ENCODE data around the gene VPS39.
"Not testable (repeated sequence)": the region's sequence is repeated elsewhere in the genome, so short reads cannot be mapped to it uniquely, and the experiment has no call there.

The VPS39 gene, protein sequence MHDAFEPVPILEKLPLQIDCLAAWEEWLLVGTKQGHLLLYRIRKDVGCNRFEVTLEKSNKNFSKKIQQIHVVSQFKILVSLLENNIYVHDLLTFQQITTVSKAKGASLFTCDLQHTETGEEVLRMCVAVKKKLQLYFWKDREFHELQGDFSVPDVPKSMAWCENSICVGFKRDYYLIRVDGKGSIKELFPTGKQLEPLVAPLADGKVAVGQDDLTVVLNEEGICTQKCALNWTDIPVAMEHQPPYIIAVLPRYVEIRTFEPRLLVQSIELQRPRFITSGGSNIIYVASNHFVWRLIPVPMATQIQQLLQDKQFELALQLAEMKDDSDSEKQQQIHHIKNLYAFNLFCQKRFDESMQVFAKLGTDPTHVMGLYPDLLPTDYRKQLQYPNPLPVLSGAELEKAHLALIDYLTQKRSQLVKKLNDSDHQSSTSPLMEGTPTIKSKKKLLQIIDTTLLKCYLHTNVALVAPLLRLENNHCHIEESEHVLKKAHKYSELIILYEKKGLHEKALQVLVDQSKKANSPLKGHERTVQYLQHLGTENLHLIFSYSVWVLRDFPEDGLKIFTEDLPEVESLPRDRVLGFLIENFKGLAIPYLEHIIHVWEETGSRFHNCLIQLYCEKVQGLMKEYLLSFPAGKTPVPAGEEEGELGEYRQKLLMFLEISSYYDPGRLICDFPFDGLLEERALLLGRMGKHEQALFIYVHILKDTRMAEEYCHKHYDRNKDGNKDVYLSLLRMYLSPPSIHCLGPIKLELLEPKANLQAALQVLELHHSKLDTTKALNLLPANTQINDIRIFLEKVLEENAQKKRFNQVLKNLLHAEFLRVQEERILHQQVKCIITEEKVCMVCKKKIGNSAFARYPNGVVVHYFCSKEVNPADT

DNA sequence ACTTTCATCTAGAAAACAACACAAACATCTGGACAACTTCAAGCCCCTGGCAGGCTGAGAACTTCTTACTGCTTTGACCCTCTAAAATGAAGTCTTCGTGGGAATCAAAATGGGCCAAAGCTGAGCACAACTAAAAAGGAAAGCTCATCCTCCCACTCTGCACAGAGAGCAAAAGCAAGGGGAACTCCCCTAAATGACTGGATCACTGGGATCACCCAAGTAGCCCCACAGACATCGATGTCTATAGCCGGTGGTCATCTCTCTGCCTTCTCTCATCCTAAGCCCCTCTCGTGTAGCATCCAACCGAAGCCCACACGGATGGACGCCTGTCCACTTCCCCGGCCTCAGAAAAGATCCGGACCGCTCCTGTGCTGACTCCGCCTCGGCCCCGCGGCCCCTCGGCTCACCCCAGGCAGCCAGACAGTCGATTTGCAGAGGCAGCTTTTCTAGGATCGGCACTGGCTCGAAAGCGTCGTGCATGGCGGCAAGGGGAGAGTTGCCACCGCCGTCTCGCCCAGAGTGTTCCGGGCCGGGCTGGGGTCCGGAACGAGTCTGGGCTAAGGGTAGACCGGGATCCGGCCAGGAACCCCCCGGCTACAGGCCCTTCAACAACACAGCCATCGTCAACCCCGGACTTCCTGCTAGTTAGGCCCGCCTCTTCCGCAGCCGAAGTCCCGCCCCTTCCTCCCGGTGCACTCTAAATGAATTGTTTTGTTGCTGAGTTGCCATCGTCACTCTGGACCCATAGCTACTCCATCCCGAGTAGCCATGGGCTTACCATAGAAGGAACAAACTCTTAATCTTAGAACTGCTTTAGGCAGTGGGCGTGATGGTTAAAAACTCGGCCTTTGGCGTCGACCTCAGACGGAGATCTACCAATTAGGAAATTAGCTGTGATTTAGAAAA, at the start of gene VPS39:
Gene VPS39 (minus strand): TSS at position 631 of the 906 bp plus-strand sequence. CDS start 151 bp downstream, at position 480.
- peak; percentile 93 for DNase-seq (ENCODE audit: low spot score)

GRCh38 chr15:42253300-42253699, 45.2 kb upstream of the VPS39 start:
- DNase-seq (ENCODE audit: low spot score): no peak

GRCh38 chr15:42240823-42241222, 32.7 kb upstream of the VPS39 start:
- no peak for DNase-seq (ENCODE audit: low spot score)

GRCh38 chr15:42239528-42240182, 31.6 kb upstream of the VPS39 start:
- no peak for DNase-seq (ENCODE audit: low spot score)

- DNase-seq (ENCODE audit: low spot score): no peak
Observed at GRCh38 chr15:42233107-42233506, 25.0 kb upstream of the VPS39 start.

GRCh38 chr15:42232606-42233005, 24.5 kb upstream of the VPS39 start:
- DNase-seq (ENCODE audit: low spot score): no peak

- no peak for DNase-seq (ENCODE audit: low spot score)
Observed at GRCh38 chr15:42231088-42231487, 23.0 kb upstream of the VPS39 start.

DNA sequence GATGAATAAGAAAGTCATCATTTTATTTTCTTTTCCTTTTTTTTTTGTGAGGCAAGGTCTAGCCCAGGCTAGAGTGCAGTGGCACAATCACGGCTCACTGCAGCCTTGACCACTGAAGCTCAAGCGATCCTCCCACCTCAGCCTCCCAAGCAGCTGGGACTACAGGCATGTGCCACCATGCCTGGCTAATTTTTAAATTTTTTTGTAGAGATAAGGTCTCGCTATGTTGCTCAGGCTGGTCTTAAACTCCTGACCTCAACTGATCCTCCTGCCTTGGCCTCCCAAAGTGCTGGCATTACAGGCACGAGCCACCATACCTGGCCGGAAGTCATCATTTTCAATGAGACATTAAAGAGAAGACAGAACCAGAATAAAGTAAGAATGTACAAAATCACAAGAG, 20.9 kb upstream of the VPS39 start:
- not testable (repeated sequence) for DNase-seq (ENCODE audit: low spot score)

DNA sequence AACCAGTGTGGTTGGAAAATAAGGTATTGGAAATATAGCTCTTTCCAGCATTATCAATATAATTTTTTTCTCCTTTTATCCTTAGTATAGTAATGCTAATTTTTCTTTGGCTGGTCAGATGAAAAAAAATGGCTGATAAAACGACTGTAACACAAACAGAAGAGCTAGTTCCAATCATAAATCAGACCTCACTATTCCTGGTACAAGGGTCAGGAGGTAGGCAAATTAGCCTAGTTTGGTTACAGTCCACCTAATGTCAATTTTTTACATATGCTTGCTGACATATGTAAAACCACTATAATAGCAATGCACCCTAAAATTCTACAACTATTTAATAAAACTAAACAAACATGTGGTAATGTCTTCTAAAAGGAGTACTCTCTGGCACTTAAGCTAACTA, 19.9 kb upstream of the VPS39 start:
- DNase-seq (ENCODE audit: low spot score): no peak

DNA sequence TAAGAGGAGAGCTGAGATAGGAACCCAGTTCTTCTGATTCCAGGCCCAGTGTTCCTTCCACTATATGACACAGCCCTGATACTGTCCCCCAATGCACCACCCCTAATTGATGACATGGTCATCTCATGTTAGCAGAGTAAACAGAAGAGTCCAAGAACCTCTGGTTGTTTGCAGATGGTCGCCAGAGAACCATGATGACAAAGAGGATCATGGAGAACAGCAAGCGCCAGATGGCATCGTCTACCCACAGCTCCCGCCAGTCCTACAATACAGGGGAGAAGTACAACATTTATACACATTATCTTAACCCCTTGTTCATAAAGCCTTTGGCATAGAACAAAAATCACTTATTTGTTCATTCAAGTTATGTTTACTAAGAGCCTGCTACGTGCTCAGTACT, 18.5 kb upstream of the VPS39 start:
- DNase-seq (ENCODE audit: low spot score): no peak

DNA sequence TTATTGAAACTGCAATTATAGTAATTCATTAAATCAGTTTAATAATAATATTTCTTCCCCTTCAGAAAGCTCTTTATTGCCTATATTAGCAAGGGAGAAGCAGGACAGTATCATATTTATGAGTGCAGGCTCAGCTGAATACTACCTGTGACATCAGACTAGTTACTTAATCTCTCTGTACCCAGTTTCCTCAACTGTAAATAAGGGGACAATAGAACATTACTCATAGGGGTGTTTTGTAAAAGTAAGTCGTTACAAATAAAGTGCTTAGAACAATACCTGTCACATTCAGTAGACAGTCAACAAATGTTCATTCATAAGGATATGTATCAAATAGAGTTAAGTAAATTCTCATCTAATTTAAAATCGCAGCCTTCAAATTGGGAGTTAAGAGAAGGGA, 12.1 kb upstream of the VPS39 start:
- DNase-seq (ENCODE audit: low spot score): no peak

DNA sequence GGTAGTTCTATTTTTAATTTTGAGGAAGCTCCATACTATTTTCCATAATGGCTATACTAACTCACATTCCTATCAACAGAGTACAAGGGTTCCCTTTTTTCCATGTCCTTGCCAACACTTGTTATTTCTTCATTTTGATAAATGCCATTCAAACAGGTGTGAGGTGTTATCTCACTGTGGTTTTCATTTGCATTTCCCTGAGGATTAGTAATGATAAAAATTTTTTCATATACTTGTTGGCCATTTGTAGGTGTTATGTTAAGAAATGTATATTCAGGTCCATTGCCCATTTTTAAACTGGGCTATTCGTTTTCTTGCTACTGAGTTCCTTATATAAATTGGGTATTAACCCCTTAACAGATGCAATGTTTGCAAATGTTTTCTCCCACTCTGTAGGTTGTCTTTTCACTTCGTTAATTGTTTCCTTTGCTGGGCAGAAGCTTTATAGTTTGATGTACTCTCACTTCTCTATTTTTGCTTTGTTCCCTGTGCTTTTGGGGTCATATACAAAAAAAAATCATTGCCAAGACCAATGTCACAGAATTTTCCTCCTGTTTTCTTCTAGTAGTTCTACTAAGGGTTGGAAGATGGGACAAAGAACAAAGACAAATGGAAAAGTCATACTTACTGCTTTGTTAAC, 11.0 kb upstream of the VPS39 start:
- no peak for DNase-seq (ENCODE audit: low spot score)

- DNase-seq (ENCODE audit: low spot score): no peak
Observed at GRCh38 chr15:42217568-42217967, 9.5 kb upstream of the VPS39 start.

DNA sequence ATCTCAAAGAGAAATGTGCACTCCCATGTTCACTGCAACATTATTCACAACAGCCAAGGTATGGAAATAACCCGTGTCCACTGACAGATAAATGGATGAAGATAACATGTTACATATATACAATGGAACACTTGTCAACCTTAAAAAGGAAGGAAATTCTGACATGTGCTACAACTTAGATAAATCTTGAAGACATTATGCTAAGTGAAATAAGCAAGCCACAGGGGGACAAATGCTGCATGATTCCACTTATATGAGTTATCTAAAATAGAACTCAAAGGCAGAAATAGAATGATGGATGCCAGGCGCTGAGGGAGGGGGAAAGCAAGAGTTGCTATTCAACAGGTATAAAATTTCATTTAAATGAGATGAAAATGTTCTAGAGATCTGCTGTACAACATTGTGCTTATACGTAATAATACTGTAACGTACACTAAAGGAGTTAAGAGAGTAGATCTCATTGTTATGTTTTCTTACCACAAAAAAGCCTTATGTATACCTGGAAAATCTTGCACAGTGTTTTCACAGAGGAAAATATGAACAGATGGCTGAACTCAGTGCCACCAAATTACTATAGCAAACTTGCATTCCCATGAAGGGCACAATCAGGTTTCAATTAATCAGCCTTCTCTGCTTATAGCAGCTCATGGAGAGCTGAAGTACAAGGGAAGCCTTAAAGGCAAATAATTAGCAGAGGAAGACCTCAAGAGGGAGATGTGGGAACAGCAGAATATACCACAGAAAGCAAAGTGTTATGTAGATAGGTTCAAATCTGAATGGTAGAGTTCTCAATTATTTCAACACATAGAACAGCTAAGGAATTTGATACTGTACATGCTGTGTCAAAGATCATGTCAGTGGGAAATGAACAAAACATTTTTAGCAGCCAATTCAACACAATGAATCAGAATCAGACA, 8.1 kb upstream of the VPS39 start:
- no peak for DNase-seq (ENCODE audit: low spot score)

DNA sequence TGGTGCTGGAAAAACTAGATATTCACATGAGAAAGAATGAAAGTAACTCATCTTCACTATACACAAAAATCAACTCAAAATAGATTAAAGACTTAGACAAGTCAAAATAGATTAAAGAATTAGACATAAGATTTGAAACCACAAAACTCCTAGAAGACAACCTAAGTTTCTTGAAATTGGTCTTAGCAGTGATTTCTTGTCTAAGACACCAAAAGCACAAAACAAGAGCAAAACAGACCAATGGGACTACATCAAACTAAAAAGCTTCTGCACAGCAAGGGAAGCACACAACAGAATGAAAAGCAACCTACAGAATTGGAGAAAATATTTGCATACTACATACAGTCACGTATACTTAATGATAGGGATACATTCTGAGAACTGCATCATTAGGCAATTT, 6.5 kb upstream of the VPS39 start:
- DNase-seq (ENCODE audit: low spot score): no peak

GRCh38 chr15:42213511-42213910, 5.4 kb upstream of the VPS39 start:
- no peak for DNase-seq (ENCODE audit: low spot score)

DNA sequence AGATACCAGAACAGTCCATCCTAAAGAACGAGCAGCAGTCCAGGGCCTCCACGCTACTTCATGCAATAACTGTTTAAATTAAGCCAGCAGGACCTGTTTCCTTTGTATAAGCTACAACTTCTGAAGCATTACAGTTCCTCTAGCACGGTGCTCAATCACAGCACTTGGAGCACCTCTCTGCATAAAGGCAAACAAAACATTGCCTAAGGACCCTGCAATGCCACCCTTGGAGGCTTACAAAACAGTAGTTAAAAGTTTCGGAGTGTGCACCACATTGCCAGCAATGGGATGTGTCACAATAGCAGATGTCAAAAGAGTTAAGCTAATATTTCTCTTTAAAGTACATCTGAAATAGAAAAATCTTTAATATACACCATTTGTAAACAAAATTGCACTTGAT, 2.6 kb upstream of the VPS39 start:
- no peak for DNase-seq (ENCODE audit: low spot score)

DNA sequence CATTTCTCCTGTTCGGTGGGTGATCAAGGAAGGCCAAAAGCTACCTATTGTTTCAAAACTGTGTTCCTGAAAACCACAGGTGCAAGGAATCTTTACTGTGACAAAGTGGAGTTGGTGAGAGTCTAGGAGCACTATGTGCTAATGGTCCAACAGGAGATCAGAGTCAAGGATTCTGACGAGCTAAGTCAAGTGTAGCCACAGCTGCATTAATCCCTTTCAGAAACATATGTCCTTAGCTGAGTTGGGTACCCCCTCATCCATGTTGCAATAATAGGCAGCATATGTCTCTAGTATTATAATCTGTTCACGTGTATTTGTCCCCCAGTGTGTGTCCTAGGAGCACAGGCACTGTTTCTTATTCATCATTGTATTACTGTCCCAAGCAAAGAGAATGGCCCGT, 1.7 kb downstream of the VPS39 start:
- DNase-seq (ENCODE audit: low spot score): no peak

- DNase-seq (ENCODE audit: low spot score): peak; percentile 15
Observed at GRCh38 chr15:42203891-42204290, 4.2 kb downstream of the VPS39 start.

GRCh38 chr15:42202653-42203052, 5.5 kb downstream of the VPS39 start:
- no peak for DNase-seq (ENCODE audit: low spot score)
